GM19468 (cell line): Measurements from ENCODE around the gene ZNF746.

Experiments
- ATAC-seq: cut with Tn5 transposase; IDR thresholded peaks from one replicate; pipeline ENCODE4 v1.9.1; 2021; ENCODE audit warnings: mild to moderate bottlenecking, moderate library complexity, moderate number of reproducible peaks; ENCODE audit not compliant: unreplicated experiment; ENCODE audit errors: extremely low read depth

The ZNF746 gene

DNA sequence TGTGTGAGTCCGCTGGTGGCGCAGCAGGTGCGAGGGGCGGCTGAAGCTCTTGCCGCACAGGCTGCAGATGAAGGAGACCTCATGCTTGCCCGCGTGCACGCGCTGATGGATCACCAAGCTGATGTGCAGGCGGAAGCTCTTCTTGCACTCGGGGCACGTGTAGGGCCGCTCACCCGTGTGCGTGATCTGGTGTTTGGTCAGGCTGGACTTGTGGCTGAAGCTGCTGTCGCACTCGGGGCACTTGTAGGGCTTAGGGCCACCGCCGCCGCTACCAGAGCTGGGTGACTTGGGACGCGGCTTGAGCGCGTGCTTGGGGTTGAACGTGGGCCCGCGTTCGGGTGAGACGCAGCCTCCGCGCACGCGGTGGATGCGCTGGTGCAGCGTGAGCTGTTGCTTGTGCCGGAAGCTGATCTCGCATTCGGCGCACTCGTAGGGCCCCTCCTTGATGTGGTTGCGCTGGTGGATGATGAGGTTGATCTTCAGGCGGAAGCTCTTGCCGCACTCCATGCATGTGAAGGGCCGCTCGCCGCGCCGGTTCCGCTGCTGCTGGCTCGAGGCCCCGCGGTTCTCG lies 65.4 kb downstream of the ZNF746 start:
- ATAC-seq, result no peak

GRCh38 chr7:149431486-149432120 lies 66.0 kb downstream of the ZNF746 start:
- no peak for ATAC-seq

DNA sequence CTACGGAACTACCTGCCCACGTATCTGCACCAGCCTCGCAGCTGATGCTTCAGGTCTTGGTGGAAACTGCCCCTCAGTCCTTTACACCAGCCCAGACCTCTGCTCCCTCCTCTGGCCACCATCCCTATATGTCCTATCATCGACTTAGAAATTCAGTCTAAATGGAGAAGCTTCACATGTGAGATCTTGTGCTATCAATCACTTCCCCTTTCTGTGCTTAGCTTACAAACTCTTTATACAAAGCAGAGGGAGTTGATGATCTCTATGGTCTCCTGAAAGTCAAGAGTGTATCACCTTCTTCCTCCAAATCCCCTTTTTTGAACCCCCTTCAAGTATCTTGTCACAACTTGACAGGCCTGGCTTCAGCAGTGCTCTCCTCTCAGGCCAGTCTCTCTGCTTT lies 67.4 kb downstream of the ZNF746 start:
- ATAC-seq, result no peak

- ATAC-seq, result no peak
Observed at GRCh38 chr7:149427893-149428292, 69.7 kb downstream of the ZNF746 start.

- no peak for ATAC-seq
Observed at GRCh38 chr7:149427096-149427680, 70.4 kb downstream of the ZNF746 start.

GRCh38 chr7:149423449-149424110 lies 74.0 kb downstream of the ZNF746 start:
- ATAC-seq, result no peak

GRCh38 chr7:149422914-149423301 lies 74.7 kb downstream of the ZNF746 start:
- ATAC-seq, result no peak
